Inflammatory macrophage treated with lipopolysaccharide for 1 hour (primary cell): ENCODE measurements around the gene PHF20.
"Not testable (repeated sequence)": the region's sequence is repeated elsewhere in the genome, so short reads cannot be mapped to it uniquely, and the experiment has no call there.

ENCODE experiments used
- DNase-seq, 2 donors: peaks; one replicate each; pipeline ENCODE4 v3.0.0-alpha.2; 2020 to 2022

Gene PHF20

GRCh38 chr20:35941620-35942019 is 169.8 kb downstream of the PHF20 start:
- DNase-seq = no peak

DNA sequence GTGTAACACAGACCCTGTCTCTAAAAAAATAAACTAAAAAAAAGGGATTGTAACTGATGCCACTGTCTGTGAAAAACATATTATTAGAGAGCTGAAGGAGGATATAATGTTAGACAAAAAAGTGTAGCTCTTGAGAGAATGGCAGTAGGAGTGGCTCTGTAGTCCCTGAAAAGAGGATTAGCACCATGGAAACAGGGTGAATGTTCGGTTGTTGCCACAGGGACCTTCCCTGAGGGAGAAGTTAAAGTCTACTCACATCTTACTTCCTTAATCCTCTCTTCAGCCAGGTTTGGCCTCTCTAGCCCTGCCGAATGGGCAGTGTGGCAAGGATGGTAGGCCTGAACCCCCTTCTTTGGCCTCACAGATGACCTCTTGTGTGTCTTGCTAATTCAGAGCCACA is 170.4 kb downstream of the PHF20 start:
- peak; percentile 31 for DNase-seq

DNA sequence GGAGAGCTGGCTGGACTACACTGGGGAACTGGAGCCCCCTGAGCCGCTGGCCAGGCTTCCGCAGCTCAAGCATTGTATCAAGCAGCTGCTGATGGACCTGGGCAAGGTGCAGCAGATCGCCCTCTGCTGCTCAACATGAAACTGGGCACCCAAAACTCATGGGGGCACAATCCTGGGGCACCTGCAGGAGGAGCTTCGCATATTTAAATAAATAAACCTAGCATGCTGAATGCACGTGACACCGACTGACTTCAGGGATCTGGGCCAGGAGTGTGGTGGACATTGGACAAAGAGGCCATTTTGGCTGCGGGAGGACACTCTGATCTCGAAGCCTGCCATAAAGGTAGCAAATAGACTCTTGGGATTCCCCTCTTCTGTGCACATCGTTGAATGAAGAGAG is 175.7 kb downstream of the PHF20 start:
- no peak for DNase-seq

DNA sequence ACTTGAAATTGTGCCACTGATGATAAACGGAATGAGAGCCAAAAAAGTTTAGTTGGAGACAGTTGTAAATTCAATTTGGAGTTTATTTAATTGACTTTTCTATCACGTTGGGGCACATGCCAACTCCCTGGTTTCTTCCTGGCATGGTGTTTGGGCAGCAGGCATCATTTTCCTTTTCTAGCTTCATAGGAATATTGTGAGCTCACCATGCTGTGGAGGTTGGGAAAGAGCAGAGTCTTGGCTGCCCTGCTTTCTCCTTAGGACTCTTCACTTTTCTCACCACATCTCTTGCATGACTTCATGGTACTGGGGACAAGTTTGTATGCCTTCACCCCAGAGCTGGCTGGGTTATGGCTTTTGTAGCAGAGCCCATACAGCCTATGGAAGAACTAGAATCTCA is 176.1 kb downstream of the PHF20 start:
- no peak for DNase-seq

- no peak for DNase-seq
These were observed 178.3 kb downstream of the PHF20 start for GRCh38 chr20:35950093-35950492.

- DNase-seq = not testable (repeated sequence)
These were observed 180.3 kb downstream of the PHF20 start for GRCh38 chr20:35952080-35952479.

DNA sequence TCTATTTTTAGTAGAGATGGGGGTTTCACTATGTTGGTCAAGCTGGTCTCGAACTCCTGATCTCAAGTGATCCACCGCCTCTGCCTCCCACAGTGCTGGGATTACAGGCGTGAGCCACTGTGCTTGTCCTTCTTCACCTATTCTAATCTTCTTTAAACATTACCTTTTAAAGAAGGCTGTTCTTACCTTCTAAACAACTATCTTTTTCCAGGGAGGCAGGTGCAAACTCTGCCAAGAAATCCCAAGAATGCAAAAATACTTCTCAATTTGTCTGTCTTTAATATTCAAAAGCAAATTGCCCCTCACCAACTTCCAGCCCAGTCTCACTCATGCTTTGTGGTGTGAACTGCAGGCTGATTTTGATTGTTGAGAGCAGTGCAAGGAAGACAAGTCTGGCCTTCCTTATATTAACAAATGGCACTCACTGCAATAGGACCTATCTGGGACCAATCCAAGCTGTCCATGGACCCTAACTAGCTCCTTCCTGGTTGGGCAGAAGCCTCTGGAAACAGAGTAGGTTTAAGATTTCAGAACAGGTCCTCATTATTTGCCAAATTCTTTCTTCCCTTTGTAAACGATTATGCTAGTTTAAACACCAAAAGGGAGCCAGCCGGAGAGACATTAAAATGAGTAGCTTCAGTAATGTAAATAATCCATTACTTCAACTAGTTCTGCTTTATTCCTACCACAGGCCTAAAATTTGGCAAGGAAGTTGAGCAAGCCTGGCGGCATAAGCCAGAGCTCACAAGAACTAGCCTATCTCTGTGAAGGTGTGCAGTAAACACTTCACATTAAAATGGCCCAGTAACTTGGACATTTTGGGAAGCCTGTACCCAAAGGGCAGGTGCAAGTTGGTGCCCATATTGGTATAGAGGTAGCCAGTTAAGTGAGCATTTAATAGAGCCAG is 180.9 kb downstream of the PHF20 start:
- DNase-seq = peak; percentile 61

GRCh38 chr20:35953387-35954199 is 181.8 kb downstream of the PHF20 start:
- DNase-seq = peak; percentile 24 to 25

- DNase-seq = peak; percentile 91 to 98
These were observed 182.5 kb downstream of the PHF20 start, which contains the start of gene SCAND1 for GRCh38 chr20:35954200-35954906. SCAND1 (minus strand) TSS chr20:35954502; CDS start chr20:35954284, 218 bp downstream.

DNA sequence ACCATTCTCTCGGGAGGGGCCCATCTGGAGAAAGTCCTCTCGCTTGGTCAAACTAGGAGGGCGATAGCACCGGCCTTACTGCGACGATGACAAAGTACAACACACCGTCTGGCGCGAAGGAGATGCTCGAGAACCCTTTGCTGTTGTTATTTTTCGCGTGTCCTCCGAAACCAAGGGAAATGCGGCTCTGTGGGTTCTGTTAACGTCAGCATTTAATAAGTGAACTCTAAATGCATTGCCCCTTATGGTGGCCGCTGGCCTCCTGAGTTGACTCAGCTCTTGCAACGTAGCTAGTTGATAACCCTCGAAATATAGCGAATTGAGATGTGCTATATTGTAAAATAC is 183.1 kb downstream of the PHF20 start:
- peak; percentile 35 to 37 for DNase-seq

DNA sequence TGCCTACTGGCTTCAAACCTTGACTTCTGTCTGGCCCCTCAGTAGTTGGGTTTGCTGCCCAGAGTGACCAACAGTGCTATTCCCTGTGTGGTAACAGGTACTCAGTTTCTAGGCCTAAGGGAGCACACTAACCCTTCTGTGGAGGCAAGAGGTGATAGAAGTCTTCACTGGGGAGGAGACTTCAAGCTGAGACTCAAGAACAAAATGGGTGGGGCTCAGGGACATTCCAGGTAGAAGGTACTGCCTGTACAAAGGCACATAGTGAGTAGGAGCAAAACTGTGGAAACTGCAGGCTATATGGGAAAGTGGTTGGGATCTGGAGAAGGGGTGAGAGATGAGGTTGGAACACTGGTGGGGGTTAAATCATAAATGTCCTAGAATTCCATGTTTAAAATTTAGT is 184.8 kb downstream of the PHF20 start:
- no peak for DNase-seq

DNA sequence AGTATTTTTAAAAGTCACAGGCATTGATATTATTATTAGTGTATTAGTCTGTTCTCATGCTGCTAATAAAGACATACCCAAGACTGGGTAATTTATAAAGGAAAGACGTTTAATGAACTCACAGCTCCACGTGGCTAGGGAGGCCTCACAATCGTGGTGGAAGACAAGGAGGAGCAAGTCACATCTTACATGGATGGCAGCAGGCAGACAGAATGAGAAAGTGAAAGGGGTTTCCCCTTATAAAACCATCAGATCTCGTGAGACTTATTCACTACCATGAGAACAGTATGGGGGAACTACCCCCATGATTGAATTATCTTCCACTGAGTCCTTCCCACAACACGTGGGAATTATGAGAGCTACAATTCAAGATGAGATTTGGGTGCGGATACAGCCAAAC is 187.5 kb downstream of the PHF20 start:
- not testable (repeated sequence) for DNase-seq

- no peak for DNase-seq
These were observed 192.1 kb downstream of the PHF20 start for GRCh38 chr20:35963878-35964277.

- no peak for DNase-seq
These were observed 196.3 kb downstream of the PHF20 start, which contains the start of gene CNBD2 for GRCh38 chr20:35967979-35968640. CNBD2 (plus strand) TSS chr20:35968590; CDS start chr20:35968763, 173 bp downstream.

DNA sequence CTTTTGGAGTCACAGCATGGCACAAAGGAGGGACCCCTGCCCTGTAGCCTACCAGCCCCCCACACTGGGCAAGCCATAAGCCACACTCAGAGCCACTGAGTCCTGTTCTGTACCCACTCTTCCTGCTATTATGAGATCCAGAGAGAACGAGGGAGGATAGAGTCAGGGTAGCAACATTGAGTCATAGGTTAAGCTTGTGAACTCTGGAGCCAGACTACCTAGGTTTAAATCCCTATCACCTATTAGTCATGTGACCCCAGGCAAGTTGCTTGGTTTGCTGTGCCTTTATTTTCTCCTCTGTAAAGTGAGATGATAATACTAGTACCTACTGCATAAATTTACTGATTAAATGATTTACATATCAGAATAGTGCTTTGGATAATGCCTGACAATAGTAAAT is 197.1 kb downstream of the PHF20 start:
- DNase-seq = no peak

DNA sequence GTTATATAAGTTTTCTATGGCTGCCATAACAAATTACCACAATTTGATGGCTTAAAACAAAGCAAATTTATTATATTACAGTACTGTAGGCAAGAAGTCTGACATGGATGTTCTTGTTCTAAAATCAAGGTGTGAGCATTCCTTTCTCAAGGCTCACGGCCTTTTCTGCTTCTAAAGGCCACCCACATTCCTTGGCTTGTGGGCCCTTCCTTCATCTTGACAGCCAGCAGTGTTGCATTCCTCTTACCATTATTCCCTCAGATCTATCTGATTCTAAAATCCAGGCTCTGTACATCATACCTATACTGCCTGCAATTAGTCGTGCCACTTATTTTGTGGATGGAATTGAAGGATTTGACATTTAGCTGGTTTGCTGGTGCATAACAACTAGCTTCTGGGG is 200.2 kb downstream of the PHF20 start:
- DNase-seq = no peak

GRCh38 chr20:35972462-35972861 is 200.6 kb downstream of the PHF20 start:
- DNase-seq = no peak

GRCh38 chr20:35974256-35974655 is 202.4 kb downstream of the PHF20 start:
- DNase-seq = no peak

DNA sequence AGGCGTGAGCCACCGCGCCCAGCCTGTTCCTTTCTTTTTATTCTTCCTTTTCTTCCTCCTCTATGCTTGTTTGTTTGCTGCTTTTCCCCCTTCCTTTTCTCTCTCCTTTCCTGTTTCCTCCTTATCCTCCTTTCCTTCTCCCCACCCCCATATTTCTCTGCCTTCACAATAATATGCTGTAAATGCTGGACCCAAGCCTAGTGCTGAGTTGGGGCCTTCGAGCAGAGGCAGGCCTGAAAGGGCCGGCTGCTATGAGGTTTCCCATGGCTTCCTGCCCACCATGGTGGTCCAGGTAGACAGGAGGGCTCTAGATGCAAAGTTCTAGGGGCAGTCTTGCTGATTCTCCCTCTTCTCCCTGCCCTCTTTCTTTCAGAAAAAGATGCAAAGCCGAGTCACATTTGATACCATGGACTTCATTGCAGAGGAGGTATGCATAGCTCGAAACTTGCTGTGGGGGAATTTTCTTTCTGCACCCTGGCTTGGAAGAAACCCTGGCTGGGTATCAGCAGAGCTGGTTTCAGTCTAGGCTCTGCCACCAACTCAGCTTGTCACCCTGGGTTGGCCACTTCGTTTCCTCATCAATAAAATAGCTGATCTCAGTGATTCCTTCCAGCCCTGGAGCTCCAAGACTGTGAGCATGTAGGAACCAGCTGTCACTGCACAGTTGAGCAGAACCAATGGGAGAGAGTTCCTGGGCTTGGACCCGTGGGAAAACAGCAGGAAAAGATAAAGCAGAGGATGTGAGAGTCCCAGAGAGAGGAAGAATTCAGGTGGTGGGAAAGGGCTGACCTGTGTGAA is 204.0 kb downstream of the PHF20 start:
- no peak for DNase-seq

DNA sequence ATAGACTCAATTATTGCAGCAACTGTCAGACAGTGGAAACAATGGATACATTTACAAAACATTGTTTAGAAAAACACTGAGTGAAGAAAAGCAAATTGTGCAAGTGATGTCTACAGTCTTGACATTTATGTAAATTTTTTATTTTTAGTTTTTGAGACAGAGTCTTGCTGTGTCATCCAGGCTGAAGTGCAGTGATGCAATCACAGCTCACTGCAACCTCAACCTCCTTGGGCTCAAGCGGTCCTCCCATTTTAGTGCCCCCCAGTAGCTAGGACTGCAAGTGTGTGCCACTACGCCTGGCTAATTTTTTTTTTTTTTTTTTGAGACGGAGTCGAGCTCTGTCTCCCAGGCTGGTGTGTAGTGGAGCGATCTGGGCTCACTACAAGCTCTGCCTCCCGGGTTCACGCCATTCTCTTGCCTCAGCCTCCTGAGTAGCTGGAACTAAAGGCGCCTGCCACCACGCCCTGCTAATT is 206.3 kb downstream of the PHF20 start:
- peak; percentile 85 to 92 for DNase-seq

DNA sequence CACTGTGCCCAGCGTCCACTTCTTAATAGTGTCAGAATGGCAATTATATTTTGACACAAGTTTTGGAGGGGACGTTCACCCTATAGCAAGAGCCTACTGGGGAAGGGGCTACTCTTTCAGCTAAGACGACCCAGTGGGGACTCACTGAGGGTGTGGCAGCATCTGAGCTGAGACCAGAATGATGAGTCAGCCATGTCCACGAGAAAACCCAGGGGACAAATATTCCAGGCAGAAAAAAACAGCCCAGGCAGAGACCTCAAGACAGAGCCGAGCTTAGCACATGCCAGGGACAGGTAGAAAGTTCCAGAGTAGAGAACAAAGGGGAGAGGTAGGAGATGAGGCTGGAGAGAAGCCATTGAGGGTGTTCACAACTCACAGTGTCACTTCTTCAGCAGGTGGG is 207.7 kb downstream of the PHF20 start:
- DNase-seq = no peak

DNA sequence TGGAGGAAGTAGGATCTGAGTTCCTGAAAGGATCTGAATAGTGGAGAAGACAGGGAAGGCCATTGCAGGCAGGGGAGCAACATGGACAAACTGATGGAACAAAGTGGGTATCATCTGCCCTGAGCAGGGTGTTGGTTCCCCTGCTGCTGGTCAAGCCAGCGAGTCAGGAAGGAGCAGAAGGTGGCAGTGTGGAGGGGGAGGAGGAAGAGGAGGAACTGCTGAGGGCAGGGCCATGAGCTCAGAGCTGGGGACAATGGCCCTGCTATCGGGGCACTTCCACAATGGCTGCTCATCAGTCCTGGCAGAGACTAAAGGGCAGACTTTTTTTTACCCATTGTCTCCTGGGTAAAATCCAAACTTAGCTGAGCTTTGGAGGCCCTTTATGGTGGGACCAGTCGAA is 210.2 kb downstream of the PHF20 start:
- no peak for DNase-seq
